Measurements from ENCODE around the gene STX19. TPM values are rescaled to one million over a fixed set of nuclear protein-coding genes. Genes with fewer than 3 reads are reported as not detected.

The STX19 gene
- total RNA-seq, 2 experiments from 2014 or later = not detected

Other genes with a start within 250 kb of the STX19 start
- not detected for gene PROS1, start 54.7 kb downstream of the STX19 start, total RNA-seq
- gene ARL13B, start 48.4 kb downstream of the STX19 start, total RNA-seq = 1 to 10 TPM; 3.4 to 4.4 TPM
- gene DHFR2, start 34.3 kb upstream of the STX19 start, total RNA-seq = under 1 TPM; 0.74 to 0.75 TPM
- 10 to 100 TPM; 12.4 to 13.4 TPM for gene NSUN3, start 34.5 kb upstream of the STX19 start, total RNA-seq

Measured in CD4-positive, alpha-beta T cell (primary cell).